Calu3 (cell line): ENCODE results near the gene ANKDD1A. TPM values are rescaled to one million over a fixed set of nuclear protein-coding genes. Genes with fewer than 3 reads are reported as not detected.

Experiments used
- BruUV-seq: library from RNA; stranded (reverse); fragments of 400-500 nt; replicated peaks from 2 replicates; lab custom pipeline; 2021; lab: Mats Ljungman, UMichigan
- CTCF ChIA-PET: fragments of 300-600 bp; sonication (Branson Sonifier 250); formaldehyde crosslinking; loops from one replicate; lab custom pipeline; 2022; ENCODE audit warnings: antibody characterized with exemption; lab: Charles Lee
- DNase-seq: peaks from one replicate; pipeline ENCODE4 v3.0.0; 2022
- H3K27ac Mint-ChIP-seq: one replicate; pipeline ENCODE4 v1.8.0; 2022; ENCODE audit warnings: mixed read lengths; ENCODE audit not compliant: unreplicated experiment
- H3K27me3 Mint-ChIP-seq: one replicate; pipeline ENCODE4 v1.8.0; 2022; ENCODE audit warnings: mixed read lengths; ENCODE audit not compliant: unreplicated experiment
- H3K36me3 Mint-ChIP-seq: one replicate; pipeline ENCODE4 v1.8.0; 2022; ENCODE audit warnings: mild to moderate bottlenecking, moderate library complexity, mixed read lengths; ENCODE audit not compliant: insufficient read depth, unreplicated experiment
- H3K4me1 Mint-ChIP-seq: one replicate; pipeline ENCODE4 v1.8.0; 2022; ENCODE audit warnings: mild to moderate bottlenecking, low read depth, mixed read lengths; ENCODE audit not compliant: unreplicated experiment
- H3K4me3 Mint-ChIP-seq: one replicate; pipeline ENCODE4 v1.8.0; 2022; ENCODE audit warnings: mild to moderate bottlenecking, low read depth, moderate library complexity, mixed read lengths; ENCODE audit not compliant: unreplicated experiment
- H3K9me3 Mint-ChIP-seq: one replicate; pipeline ENCODE4 v1.8.0; 2022; ENCODE audit warnings: low read depth, mixed read lengths; ENCODE audit not compliant: unreplicated experiment
- intact Hi-C: fragments of 100-400 bp; cut with micrococcal nuclease; formaldehyde crosslinking; loops from one replicate; pipeline ENCODE4 v1.10.0; 2022; ENCODE audit not compliant: unreplicated experiment
- total RNA-seq: library from RNA; stranded (reverse); gene quantifications from 2 replicates; pipeline ENCODE4 v1.2.3, GENCODE V29; 2022
- TF ChIP-seq, protein P1 (sequence below): fragments of 200-600 bp; IDR thresholded peaks from one replicate; pipeline ENCODE4 v1.8.0; 2022; ENCODE audit warnings: antibody characterized with exemption; ENCODE audit not compliant: unreplicated experiment

ANKDD1A gene
- total RNA-seq, 1 experiment from 2014 or later: 0.42 TPM

DNA sequence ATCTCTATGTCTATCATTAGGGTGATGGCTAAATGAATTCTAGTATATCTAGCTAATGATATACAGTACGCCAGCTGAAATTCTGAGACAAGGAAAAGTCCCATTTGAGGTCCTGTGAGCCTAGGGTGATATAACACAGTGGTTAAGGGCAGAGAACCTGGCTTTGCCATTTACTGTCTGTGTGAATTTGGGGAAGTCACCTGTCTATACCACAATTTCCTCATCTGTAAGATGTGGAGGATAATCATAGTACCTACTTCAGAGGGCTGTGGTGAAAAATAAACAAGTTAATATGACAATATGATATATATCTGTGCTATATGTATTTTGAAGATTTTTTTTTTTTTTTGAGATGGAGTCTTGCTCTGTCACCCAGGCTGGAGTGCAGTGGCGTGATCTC is 9.8 kb upstream of the ANKDD1A start:
- no peak overlapping the region for H3K4me3 Mint-ChIP-seq
- CTCF ChIA-PET: no interaction called here
- H3K9me3 Mint-ChIP-seq: peaks cover 4% of the 10 kb centered on the region
- no TSS peak for BruUV-seq
- H3K4me1 Mint-ChIP-seq: peaks cover 7% of the 10 kb centered on the region
- TF ChIP-seq, protein P1, sequence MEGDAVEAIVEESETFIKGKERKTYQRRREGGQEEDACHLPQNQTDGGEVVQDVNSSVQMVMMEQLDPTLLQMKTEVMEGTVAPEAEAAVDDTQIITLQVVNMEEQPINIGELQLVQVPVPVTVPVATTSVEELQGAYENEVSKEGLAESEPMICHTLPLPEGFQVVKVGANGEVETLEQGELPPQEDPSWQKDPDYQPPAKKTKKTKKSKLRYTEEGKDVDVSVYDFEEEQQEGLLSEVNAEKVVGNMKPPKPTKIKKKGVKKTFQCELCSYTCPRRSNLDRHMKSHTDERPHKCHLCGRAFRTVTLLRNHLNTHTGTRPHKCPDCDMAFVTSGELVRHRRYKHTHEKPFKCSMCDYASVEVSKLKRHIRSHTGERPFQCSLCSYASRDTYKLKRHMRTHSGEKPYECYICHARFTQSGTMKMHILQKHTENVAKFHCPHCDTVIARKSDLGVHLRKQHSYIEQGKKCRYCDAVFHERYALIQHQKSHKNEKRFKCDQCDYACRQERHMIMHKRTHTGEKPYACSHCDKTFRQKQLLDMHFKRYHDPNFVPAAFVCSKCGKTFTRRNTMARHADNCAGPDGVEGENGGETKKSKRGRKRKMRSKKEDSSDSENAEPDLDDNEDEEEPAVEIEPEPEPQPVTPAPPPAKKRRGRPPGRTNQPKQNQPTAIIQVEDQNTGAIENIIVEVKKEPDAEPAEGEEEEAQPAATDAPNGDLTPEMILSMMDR: no peak
- no peak overlapping the region for H3K27ac Mint-ChIP-seq
- intact Hi-C loops: no loop called here
- DNase-seq: no peak
- no peaks in the 10 kb centered on the region for H3K36me3 Mint-ChIP-seq
- no peaks in the 10 kb centered on the region for H3K27me3 Mint-ChIP-seq

DNA sequence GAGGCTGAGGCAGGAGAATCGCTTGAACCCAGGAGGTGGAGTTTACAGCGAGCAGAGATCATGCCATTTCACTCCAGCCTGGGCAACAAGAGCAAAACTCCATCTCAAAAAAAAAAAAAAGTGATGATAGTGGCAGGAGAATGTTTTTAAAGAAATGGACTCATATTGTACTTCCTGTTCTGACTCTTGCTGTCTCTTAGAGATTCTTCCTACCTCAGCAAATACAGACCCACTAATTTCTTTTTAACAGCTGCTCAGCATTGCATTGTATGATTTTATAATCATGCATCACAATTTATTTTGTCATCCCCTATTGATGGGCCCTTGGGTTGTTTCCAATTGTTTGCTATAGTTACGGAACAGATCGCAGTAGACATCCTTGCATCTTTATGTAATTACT is 8.8 kb upstream of the ANKDD1A start:
- H3K9me3 Mint-ChIP-seq: peaks cover 4% of the 10 kb centered on the region
- no peak overlapping the region for H3K27ac Mint-ChIP-seq
- CTCF ChIA-PET: no interaction called here
- H3K4me3 Mint-ChIP-seq: no peak overlapping the region
- BruUV-seq: no TSS peak
- peaks cover 3% of the 10 kb centered on the region for H3K27me3 Mint-ChIP-seq
- H3K4me1 Mint-ChIP-seq: peaks cover 7% of the 10 kb centered on the region
- intact Hi-C loops: no loop called here
- no peak for DNase-seq
- TF ChIP-seq, protein P1: no peak
- no peaks in the 10 kb centered on the region for H3K36me3 Mint-ChIP-seq

DNA sequence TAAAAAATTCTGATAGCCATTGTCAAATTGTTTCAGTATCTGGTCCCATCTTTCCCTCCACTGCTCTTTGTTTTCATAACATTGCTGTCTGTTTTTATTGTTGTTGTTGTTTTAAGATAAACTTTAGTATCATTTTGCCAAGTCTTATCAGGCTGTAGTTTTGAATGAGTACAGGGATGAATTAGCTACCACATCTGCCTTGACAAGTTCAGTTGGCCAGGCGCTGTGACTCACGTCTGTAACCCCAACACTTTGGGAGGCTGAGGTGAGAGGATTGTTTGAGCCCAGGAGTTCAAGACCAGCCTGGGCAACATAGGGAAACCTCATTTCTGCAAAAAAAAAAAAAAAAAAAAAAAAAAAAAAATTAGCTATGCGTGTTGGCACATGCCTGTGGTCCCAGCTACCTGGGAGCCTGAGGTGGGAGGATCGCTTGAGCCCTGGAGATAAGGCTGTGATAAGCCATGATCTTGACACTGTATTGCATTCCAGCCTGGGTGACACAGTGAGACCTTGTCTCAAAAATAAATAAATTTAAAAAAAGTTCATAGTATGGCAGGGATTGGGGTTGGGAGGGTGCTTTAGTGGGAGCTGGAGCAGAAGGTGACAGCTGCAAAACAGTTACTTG is 8.3 kb upstream of the ANKDD1A start:
- no TSS peak for BruUV-seq
- Mint-ChIP-seq H3K4me1 (peaks cover 7% of the 10 kb centered on the region), H3K36me3 (no peaks in the 10 kb centered on the region), H3K9me3 (peaks cover 4% of the 10 kb centered on the region), H3K27ac (no peak overlapping the region), H3K4me3 (no peak overlapping the region), H3K27me3 (peaks cover 8% of the 10 kb centered on the region)
- TF ChIP-seq, protein P1: no peak
- intact Hi-C loops: no loop called here
- no peak for DNase-seq
- CTCF ChIA-PET: no interaction called here

DNA sequence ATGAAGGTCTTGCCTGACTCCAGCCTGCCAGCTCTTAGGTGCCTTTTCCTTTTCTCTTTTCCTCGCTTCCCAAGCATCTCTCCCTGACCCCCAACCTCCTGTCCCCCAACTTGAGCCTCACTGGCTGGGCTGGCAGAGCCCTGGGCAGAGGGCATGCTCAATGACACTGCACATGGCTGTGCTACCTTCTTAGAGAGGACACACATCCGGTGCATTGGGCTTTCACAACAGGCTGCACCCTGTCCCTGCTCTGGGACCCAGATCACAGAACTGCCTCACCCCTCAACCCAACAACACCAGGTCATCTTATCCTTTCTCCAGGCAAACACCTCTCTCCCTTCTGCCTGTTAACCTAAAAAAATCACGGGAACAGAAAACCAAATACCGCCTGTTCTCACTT is 7.5 kb upstream of the ANKDD1A start:
- H3K27me3 Mint-ChIP-seq: peaks cover 16% of the 10 kb centered on the region
- peaks cover 4% of the 10 kb centered on the region for H3K9me3 Mint-ChIP-seq
- no peak for DNase-seq
- CTCF ChIA-PET: interaction anchor here (0.5 to 0.7 kb wide), 2 partner anchors 105 to 652 kb away, joined by 5 to 7 read pairs; no protein-coding TSS in a partner anchor
- H3K4me1 Mint-ChIP-seq: peaks cover 7% of the 10 kb centered on the region
- no TSS peak for BruUV-seq
- no peak overlapping the region for H3K4me3 Mint-ChIP-seq
- no peaks in the 10 kb centered on the region for H3K36me3 Mint-ChIP-seq
- TF ChIP-seq, protein P1: no peak
- intact Hi-C loops: no loop called here
- no peak overlapping the region for H3K27ac Mint-ChIP-seq
